ENCODE results near the gene EIF3C.
"Not testable (repeated sequence)": the region's sequence is repeated elsewhere in the genome, so short reads cannot be mapped to it uniquely, and the experiment has no call there.

The EIF3C gene

GRCh38 chr16:28711220-28712083, at the start of gene EIF3C:
TSS of gene EIF3C (plus strand) at chr16:28711464. CDS start at chr16:28711687, 223 bp downstream.
- not testable (repeated sequence) for DNase-seq

- DNase-seq = not testable (repeated sequence)
These were observed 45.0 kb upstream of the EIF3C start for GRCh38 chr16:28666264-28666663.

GRCh38 chr16:28667480-28667879, 43.8 kb upstream of the EIF3C start:
- not testable (repeated sequence) for DNase-seq

- DNase-seq = not testable (repeated sequence)
These were observed 43.1 kb upstream of the EIF3C start for GRCh38 chr16:28668199-28668598.

GRCh38 chr16:28688327-28688952, 22.8 kb upstream of the EIF3C start:
- not testable (repeated sequence) for DNase-seq

- not testable (repeated sequence) for DNase-seq
These were observed 21.8 kb upstream of the EIF3C start for GRCh38 chr16:28689425-28689824.

GRCh38 chr16:28691722-28692121, 19.5 kb upstream of the EIF3C start:
- not testable (repeated sequence) for DNase-seq

GRCh38 chr16:28693257-28693950, 17.9 kb upstream of the EIF3C start:
- DNase-seq = not testable (repeated sequence)

- DNase-seq = not testable (repeated sequence)
These were observed 11.5 kb upstream of the EIF3C start for GRCh38 chr16:28699792-28700191.

- DNase-seq = not testable (repeated sequence)
These were observed 10.9 kb upstream of the EIF3C start for GRCh38 chr16:28700349-28700748.

- DNase-seq = not testable (repeated sequence)
These were observed 9.9 kb upstream of the EIF3C start for GRCh38 chr16:28701384-28701783.

- DNase-seq = not testable (repeated sequence)
These were observed 7.0 kb upstream of the EIF3C start for GRCh38 chr16:28704246-28704645.

GRCh38 chr16:28722852-28723650, 11.8 kb downstream of the EIF3C start:
- not testable (repeated sequence) for DNase-seq

- not testable (repeated sequence) for DNase-seq
These were observed 20.0 kb downstream of the EIF3C start for GRCh38 chr16:28731253-28731652.

- not testable (repeated sequence) for DNase-seq
These were observed 21.3 kb downstream of the EIF3C start for GRCh38 chr16:28732455-28733124.

GRCh38 chr16:28739787-28740186, 28.5 kb downstream of the EIF3C start:
- DNase-seq = not testable (repeated sequence)

GRCh38 chr16:28740631-28741030, 29.4 kb downstream of the EIF3C start:
- not testable (repeated sequence) for DNase-seq

- not testable (repeated sequence) for DNase-seq
These were observed 30.0 kb downstream of the EIF3C start for GRCh38 chr16:28741295-28741694.

GRCh38 chr16:28746618-28747350, 35.5 kb downstream of the EIF3C start:
- DNase-seq = not testable (repeated sequence)

- DNase-seq = not testable (repeated sequence)
These were observed 38.8 kb downstream of the EIF3C start for GRCh38 chr16:28749997-28750465.

Measured in GOT3 (cell line).